Thyroid gland (tissue), 4 donors: ENCODE results near the gene CLEC18B. TPM values are rescaled to one million over a fixed set of nuclear protein-coding genes. Genes with fewer than 3 reads are reported as not detected.
A peak's percentile ranks its signal among the peaks of the same experiment; 100 is the strongest.
"Not testable (repeated sequence)": the region's sequence is repeated elsewhere in the genome, so short reads cannot be mapped to it uniquely, and the experiment has no call there.

Experiments
- DNase-seq, 2 donors: peaks; one replicate each; pipeline ENCODE4 v3.0.0-alpha.2; 2019
- H3K27ac ChIP-seq, 3 donors: fragments of 200-600 bp; sonication (generic); 1 replicate in 2 of 3; 2 replicates in 1 of 3; pipeline ENCODE4 v1.5.1; 2016 to 2019; ENCODE audit warnings: mild to moderate bottlenecking in 1 of 3, moderate library complexity in 1 of 3
- H3K27me3 ChIP-seq: fragments of 200-600 bp; sonication (generic); one replicate; pipeline ENCODE4 v1.5.1; 2019
- H3K36me3 ChIP-seq, 2 donors: fragments of 200-600 bp; sonication (generic); one replicate each; pipeline ENCODE4 v1.5.1; 2016 to 2019
- H3K4me1 ChIP-seq, 2 donors: fragments of 200-600 bp; sonication (generic); one replicate each; pipeline ENCODE4 v1.5.1; 2017 to 2019
- H3K4me3 ChIP-seq, 3 donors: fragments of 200-600 bp; sonication (generic); replicated peaks in 1 of 3; 1 replicate in 2 of 3; 2 replicates in 1 of 3; pipeline ENCODE4 v1.5.1; 2016; ENCODE audit warnings: mild to moderate bottlenecking in 1 of 3
- H3K9me3 ChIP-seq: fragments of 200-600 bp; sonication (generic); one replicate; pipeline ENCODE4 v1.5.1; 2017
- CTCF ChIP-seq, 6 experiments: fragments of 200-600 bp in 3 of 6; fragments of 450-650 bp in 3 of 6; sonication (generic) in 3 of 6; IDR thresholded peaks; one replicate each; pipeline ENCODE4 v1.5.1; 2016 to 2019; ENCODE audit warnings: antibody characterized with exemption in 6 of 6, mild to moderate bottlenecking in 2 of 6, inconsistent platforms in 1 of 6, moderate library complexity in 1 of 6
- POLR2A ChIP-seq, 2 donors: fragments of 450-650 bp; IDR thresholded peaks; one replicate each; pipeline ENCODE4 v1.6.1; 2017; ENCODE audit warnings: antibody characterized with exemption in 2 of 2, mild to moderate bottlenecking in 2 of 2, moderate library complexity in 1 of 2
- WGBS, 2 donors: methylation state at CpG; one replicate each; pipeline ENCODE4 v1.1.5; 2017; 5-methylcytosine and 5-hydroxymethylcytosine counted together
- intact Hi-C: fragments of 100-400 bp; cut with DNase I; formaldehyde crosslinking; loops from one replicate; pipeline ENCODE4 v1.15.1; 2023
- small RNA-seq: library from RNA; depleted of rRNA; stranded (forward); fragments of <200 nt; gene quantifications from one replicate; pipeline ENCODE3, GENCODE V24; 2016
- total RNA-seq, 4 donors: library from RNA; depleted of rRNA; stranded (reverse); fragments of >200 nt; gene quantifications; one replicate each; pipeline ENCODE4 v1.2.3, GENCODE V29; 2016

The CLEC18B gene
- total RNA-seq, 4 donors from 2014 or later = 0.67 TPM; not detected in 3

GRCh38 chr16:74368002-74368911 lies 53.0 kb downstream of the CLEC18B start:
- DNase-seq = peak; percentile 99
- Histone ChIP-seq H3K27ac (peak overlapping the region; percentile 63 to 84 (median 64)), H3K4me3 (peak overlapping the region; percentile 64 to 97 (median 74))
- 1% methylated on average over 49 of the region's 81 CpGs for WGBS, 2 donors
- H3K27me3 ChIP-seq, H3K9me3 ChIP-seq, H3K4me1 ChIP-seq, intact Hi-C loops, H3K36me3 ChIP-seq: not testable (repeated sequence)
- TF ChIP-seq POLR2A (IDR thresholded peaks at IDR 0.05) = peak in 1 of 2 donors; percentile 63
- peak in 1 of 6 experiments; percentile 4 for TF ChIP-seq CTCF (IDR thresholded peaks at IDR 0.05)

GRCh38 chr16:74367469-74368001 lies 53.7 kb downstream of the CLEC18B start:
- H3K36me3 ChIP-seq, H3K27me3 ChIP-seq, H3K9me3 ChIP-seq, intact Hi-C loops: not testable (repeated sequence)
- WGBS, 2 donors = 0 to 1% methylated on average over 16 to 17 of the region's 35 CpGs
- DNase-seq = peak; percentile 28 to 54
- H3K4me1 ChIP-seq = peaks cover 13 to 14% of the 10 kb centered on the region in 2 donors
- H3K27ac ChIP-seq = peak overlapping the region; percentile 51 to 84 (median 64)
- peak overlapping the region; percentile 64 to 97 (median 74) for H3K4me3 ChIP-seq

DNA sequence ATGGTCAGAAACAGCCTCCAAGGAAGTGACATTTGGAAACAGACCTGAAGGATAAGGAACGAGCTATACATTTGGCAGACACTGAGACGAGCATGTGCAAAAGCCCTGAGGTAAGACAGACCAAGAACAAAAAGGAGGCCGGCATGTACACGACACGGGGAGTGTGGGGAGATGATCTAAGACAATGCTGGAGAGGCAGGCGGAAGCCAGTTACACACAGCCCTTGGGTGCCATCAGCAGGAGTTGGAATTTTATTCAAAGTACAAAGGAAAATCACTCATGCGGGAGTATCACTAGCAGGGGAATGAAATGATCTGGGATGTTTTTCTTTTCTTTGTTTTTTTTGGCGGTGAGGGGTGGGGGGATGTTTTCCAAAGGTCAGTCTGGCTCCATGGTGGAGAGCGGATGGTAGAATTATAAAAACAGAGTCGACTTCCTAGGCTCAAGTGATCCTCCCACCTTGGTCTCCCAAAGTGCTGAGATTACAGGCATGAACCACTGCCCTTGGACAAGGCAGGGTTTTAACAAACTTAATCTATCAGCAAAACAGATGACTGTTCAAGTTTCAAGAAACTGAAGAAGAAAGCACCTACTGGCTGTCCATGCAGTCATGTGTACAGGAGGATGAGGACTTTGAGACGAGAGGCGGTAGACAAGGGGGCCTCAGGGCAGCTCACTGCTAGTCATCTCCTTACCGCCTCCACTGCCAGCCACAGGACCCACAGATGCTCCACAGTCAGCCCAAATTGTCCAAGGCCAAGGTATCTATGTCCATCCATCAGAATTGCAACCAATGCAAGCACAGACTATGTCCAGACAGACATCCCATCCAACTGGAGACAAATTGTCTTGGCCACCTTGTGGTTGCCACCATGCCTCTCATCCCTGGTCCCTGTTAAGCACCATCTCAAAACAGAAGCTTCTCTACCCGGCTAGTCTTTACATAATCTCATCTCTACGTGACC lies 59.4 kb downstream of the CLEC18B start:
- intact Hi-C loops, DNase-seq, H3K27me3 ChIP-seq, H3K4me3 ChIP-seq, H3K9me3 ChIP-seq: not testable (repeated sequence)
- H3K27ac ChIP-seq = peak overlapping the region in 2 of 3 donors; percentile 24 to 60
- peaks cover 14 to 19% of the 10 kb centered on the region in 2 donors for H3K4me1 ChIP-seq
- H3K36me3 ChIP-seq = peaks cover 0 to 17% of the 10 kb centered on the region in 2 donors
- WGBS, 2 donors = 60 to 62% methylated on average over 10 to 11 of the region's 15 CpGs

Small RNA genes lying within 50 kb of the gene (small RNA-seq; reads per million reads assigned to genes)
- gene AC009053.4 (not detected), gene RF00019 (not detected), gene RNU6-237P (not detected)

Other genes starting within 250 kb of the CLEC18B start
- 10 to 100 TPM; 44.9 to 80.4 (median 62.3) TPM for gene PSMD7, start 124.7 kb downstream of the CLEC18B start, total RNA-seq
- 10 to 100 TPM in 1 of 4 donors, 1 to 10 TPM in 2, not detected in 1; 2.0 to 13.6 (median 2.5) TPM for gene NPIPB15, start 45.2 kb downstream of the CLEC18B start, total RNA-seq
- gene GLG1, start 185.6 kb upstream of the CLEC18B start, total RNA-seq = 100 to 1,000 TPM; 127 to 182 (median 151) TPM
- 10 to 100 TPM; 14.6 to 32.9 (median 25.1) TPM for gene RFWD3, start 245.4 kb upstream of the CLEC18B start, total RNA-seq